ENCODE measurements around the gene RPTOR.

DNA sequence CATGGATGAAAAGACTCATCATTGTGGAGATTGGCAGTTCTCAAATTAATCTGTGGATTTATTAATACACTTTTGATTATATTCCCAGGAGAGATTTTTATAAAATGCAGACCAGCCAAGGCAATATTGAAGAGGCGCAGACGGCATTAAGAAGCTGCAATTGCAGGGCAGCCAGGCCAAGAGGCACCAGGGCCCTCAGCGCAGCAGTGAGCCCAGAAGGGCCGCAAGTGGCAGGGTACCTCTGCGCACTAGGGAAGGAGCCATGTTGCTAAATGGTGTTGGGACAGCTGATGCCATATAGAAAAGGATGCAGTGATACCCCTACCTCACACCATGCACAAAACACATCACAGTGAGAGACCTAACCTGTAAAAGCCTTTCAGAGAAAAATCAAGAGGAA is 410.4 kb downstream of the RPTOR start:
- TF ChIP-seq EZH2 (IDR thresholded peaks at IDR 0.05; ENCODE audit: low read length): no peak
- TF ChIP-seq, protein P1, sequence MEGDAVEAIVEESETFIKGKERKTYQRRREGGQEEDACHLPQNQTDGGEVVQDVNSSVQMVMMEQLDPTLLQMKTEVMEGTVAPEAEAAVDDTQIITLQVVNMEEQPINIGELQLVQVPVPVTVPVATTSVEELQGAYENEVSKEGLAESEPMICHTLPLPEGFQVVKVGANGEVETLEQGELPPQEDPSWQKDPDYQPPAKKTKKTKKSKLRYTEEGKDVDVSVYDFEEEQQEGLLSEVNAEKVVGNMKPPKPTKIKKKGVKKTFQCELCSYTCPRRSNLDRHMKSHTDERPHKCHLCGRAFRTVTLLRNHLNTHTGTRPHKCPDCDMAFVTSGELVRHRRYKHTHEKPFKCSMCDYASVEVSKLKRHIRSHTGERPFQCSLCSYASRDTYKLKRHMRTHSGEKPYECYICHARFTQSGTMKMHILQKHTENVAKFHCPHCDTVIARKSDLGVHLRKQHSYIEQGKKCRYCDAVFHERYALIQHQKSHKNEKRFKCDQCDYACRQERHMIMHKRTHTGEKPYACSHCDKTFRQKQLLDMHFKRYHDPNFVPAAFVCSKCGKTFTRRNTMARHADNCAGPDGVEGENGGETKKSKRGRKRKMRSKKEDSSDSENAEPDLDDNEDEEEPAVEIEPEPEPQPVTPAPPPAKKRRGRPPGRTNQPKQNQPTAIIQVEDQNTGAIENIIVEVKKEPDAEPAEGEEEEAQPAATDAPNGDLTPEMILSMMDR (optimal IDR thresholded peaks at IDR 0.05 in 1 of 3, IDR thresholded peaks at IDR 0.05 in 1 of 3, conservative IDR thresholded peaks at IDR 0.05 in 1 of 3; ENCODE audit: extremely low read depth in 1 of 3, insufficient read depth in 2 of 3, low read length in 3 of 3): no peak

Data from keratinocyte (primary cell).